OCI-LY3 (cell line): ENCODE data around the gene FAM199X.

Experiments
- CTCF ChIP-seq: fragments of 200-600, 300-600 bp; sonication (generic); IDR thresholded peaks from 2 replicates; pipeline ENCODE4 v1.5.1; 2014; ENCODE audit warnings: antibody characterized with exemption, low read length, low read depth
- EZH2phosphoT487 ChIP-seq: fragments of 200-600 bp; shearing (Covaris generic); IDR thresholded peaks from 2 replicates; pipeline ENCODE4 v1.6.1; 2018; ENCODE audit warnings: antibody characterized with exemption, mixed run types, low read depth

GRCh38 chrX:104130808-104131207 lies 35.4 kb upstream of the FAM199X start:
- TF ChIP-seq CTCF (no peak), EZH2phosphoT487 (no peak)
